ENCODE results near the gene QSER1.
"Not testable (repeated sequence)": the region's sequence is repeated elsewhere in the genome, so short reads cannot be mapped to it uniquely, and the experiment has no call there.

Gene QSER1

GRCh38 chr11:32937283-32937682 is 44.7 kb downstream of the QSER1 start:
- DNase-seq, result not testable (repeated sequence)

GRCh38 chr11:32939046-32939445 is 46.4 kb downstream of the QSER1 start:
- DNase-seq, result no peak

- DNase-seq, result no peak
These were observed 47.3 kb downstream of the QSER1 start for GRCh38 chr11:32939866-32940265.

- no peak for DNase-seq
These were observed 48.3 kb downstream of the QSER1 start for GRCh38 chr11:32940865-32941264.

GRCh38 chr11:32947978-32948377 is 55.4 kb downstream of the QSER1 start:
- no peak for DNase-seq

- DNase-seq, result no peak
These were observed 57.1 kb downstream of the QSER1 start for GRCh38 chr11:32949739-32950138.

GRCh38 chr11:32952421-32952820 is 59.8 kb downstream of the QSER1 start:
- no peak for DNase-seq

GRCh38 chr11:32953700-32954099 is 61.1 kb downstream of the QSER1 start:
- no peak for DNase-seq

- DNase-seq, result no peak
These were observed 68.0 kb downstream of the QSER1 start for GRCh38 chr11:32960553-32961164.

GRCh38 chr11:32962016-32962415 is 69.4 kb downstream of the QSER1 start:
- DNase-seq, result no peak

GRCh38 chr11:32963721-32964120 is 71.1 kb downstream of the QSER1 start:
- no peak for DNase-seq

GRCh38 chr11:32968541-32968940 is 75.9 kb downstream of the QSER1 start:
- DNase-seq, result no peak

- DNase-seq, result not testable (repeated sequence)
These were observed 79.6 kb downstream of the QSER1 start for GRCh38 chr11:32972233-32972632.

- no peak for DNase-seq
These were observed 80.2 kb downstream of the QSER1 start for GRCh38 chr11:32972781-32973180.

GRCh38 chr11:32982626-32983025 is 90.0 kb downstream of the QSER1 start:
- DNase-seq, result no peak

GRCh38 chr11:32983506-32983905 is 90.9 kb downstream of the QSER1 start:
- DNase-seq, result no peak

GRCh38 chr11:32985600-32985999 is 93.0 kb downstream of the QSER1 start:
- DNase-seq, result no peak

GRCh38 chr11:32987851-32988250 is 95.2 kb downstream of the QSER1 start:
- no peak for DNase-seq

- no peak for DNase-seq
These were observed 97.9 kb downstream of the QSER1 start for GRCh38 chr11:32990481-32990880.

- DNase-seq, result no peak
These were observed 98.8 kb downstream of the QSER1 start for GRCh38 chr11:32991427-32991826.

- no peak for DNase-seq
These were observed 99.3 kb downstream of the QSER1 start for GRCh38 chr11:32991898-32992297.

- DNase-seq, result no peak
These were observed 107.6 kb downstream of the QSER1 start for GRCh38 chr11:33000181-33000580.

- DNase-seq, result no peak
These were observed 108.7 kb downstream of the QSER1 start for GRCh38 chr11:33001281-33001680.

- DNase-seq, result no peak
These were observed 109.3 kb downstream of the QSER1 start for GRCh38 chr11:33001751-33002542.

- DNase-seq, result no peak
These were observed 112.6 kb downstream of the QSER1 start for GRCh38 chr11:33005175-33005574.

Data from stimulated activated CD4-positive, alpha-beta T cell treated with anti-CD3 and anti-CD28 coated beads, Interleukin-2, amount 100 ng/mL, for 24 hours (primary cell).